ENCODE data around the gene PMEPA1. TPM values are rescaled to one million over a fixed set of nuclear protein-coding genes. Genes with fewer than 3 reads are reported as not detected.
A peak's percentile ranks its signal among the peaks of the same experiment; 100 is the strongest.

Gene PMEPA1
- total RNA-seq, 2 experiments from 2014 or later = 15.7 to 18.0 TPM

DNA sequence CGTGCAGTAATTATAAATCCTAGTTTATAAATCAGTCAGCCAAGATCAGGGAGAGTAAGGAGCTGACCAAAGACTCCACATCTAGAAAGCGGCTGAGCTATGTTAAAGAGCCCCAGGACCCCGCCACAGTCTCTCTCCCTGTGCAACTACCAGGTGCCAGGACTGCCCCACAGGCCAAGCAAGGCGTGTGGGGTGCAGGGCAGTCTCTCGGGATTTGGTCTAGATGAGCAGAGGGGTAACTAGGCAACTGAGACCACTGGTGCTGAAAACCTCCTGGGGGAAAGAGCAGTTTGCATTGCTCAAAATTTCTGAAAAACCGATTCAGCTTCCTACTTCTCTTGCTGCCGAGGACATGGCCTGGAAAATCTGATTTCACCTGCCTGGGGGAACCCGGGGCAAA is 10.4 kb downstream of the PMEPA1 start:
- Mint-ChIP-seq H3K4me3 (no peak overlapping the region), H3K27ac (no peak overlapping the region), H3K36me3 (ENCODE audit: low read depth) (no peaks in the 10 kb centered on the region), H3K4me1 (ENCODE audit: low read depth) (peaks cover 17% of the 10 kb centered on the region), H3K9me3 (no peaks in the 10 kb centered on the region), H3K27me3 (no peaks in the 10 kb centered on the region)
- H3K9me3 ChIP-seq (ENCODE audit: control insufficient read depth in 1 of 2, insufficient read depth in 1 of 2, low read length in 2 of 2) = no peaks in the 10 kb centered on the region
- ATAC-seq (ENCODE audit: poor library complexity) (no peak), DNase-seq (no peak)
- intact Hi-C loops (cut with DNase I, micrococcal nuclease) = no loop called here
- H3K4me3 ChIP-seq (ENCODE audit: low read length) = no peak overlapping the region
- no peaks in the 10 kb centered on the region for H3K36me3 ChIP-seq (ENCODE audit: insufficient read depth, low read length)
- H3K4me1 ChIP-seq (ENCODE audit: insufficient read depth, low read length) = no peaks in the 10 kb centered on the region
- POLR2A ChIA-PET = interaction anchor here (2.1 kb wide), 1 partner anchor 11 kb away, joined by 11 read pairs; the partner anchor contains the start of gene PMEPA1
- CTCF ChIA-PET = interaction anchor here (1.8 kb wide), 1 partner anchor 10 kb away, joined by 7 read pairs; the partner anchor contains the start of gene PMEPA1
- no peak overlapping the region for H3K27ac ChIP-seq (ENCODE audit: low read depth in 1 of 2, low read length in 2 of 2)
- H3K27me3 ChIP-seq (ENCODE audit: control insufficient read depth in 1 of 2, insufficient read depth in 2 of 2, low read length in 2 of 2) = no peaks in the 10 kb centered on the region
- TF ChIP-seq, protein P1, sequence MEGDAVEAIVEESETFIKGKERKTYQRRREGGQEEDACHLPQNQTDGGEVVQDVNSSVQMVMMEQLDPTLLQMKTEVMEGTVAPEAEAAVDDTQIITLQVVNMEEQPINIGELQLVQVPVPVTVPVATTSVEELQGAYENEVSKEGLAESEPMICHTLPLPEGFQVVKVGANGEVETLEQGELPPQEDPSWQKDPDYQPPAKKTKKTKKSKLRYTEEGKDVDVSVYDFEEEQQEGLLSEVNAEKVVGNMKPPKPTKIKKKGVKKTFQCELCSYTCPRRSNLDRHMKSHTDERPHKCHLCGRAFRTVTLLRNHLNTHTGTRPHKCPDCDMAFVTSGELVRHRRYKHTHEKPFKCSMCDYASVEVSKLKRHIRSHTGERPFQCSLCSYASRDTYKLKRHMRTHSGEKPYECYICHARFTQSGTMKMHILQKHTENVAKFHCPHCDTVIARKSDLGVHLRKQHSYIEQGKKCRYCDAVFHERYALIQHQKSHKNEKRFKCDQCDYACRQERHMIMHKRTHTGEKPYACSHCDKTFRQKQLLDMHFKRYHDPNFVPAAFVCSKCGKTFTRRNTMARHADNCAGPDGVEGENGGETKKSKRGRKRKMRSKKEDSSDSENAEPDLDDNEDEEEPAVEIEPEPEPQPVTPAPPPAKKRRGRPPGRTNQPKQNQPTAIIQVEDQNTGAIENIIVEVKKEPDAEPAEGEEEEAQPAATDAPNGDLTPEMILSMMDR (IDR thresholded peaks at IDR 0.05) = no peak

DNA sequence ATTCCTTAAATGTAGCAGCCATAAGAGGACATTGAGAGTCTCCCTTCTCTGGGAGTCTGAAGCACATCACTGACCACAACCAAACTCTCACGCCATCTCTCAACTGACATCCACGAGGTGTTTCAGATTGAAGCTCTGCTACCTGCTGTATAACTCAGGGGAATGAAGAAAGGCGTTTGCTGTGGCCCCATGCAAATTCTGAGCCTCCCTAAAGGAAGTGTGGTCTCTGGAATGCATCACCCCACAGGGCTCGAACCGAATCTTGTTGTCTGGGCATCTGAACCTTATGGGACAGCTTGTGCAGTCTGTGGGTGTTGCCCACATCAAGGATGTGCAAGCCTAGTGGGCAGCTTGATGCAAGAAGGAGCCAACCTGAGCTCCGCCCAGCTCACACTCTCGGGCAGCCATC is 10.9 kb downstream of the PMEPA1 start:
- ATAC-seq (ENCODE audit: poor library complexity) (no peak), DNase-seq (no peak)
- Mint-ChIP-seq H3K4me1 (ENCODE audit: low read depth) (peaks cover 17% of the 10 kb centered on the region), H3K4me3 (no peak overlapping the region), H3K27ac (no peak overlapping the region), H3K36me3 (ENCODE audit: low read depth) (no peaks in the 10 kb centered on the region), H3K9me3 (no peaks in the 10 kb centered on the region), H3K27me3 (no peaks in the 10 kb centered on the region)
- Histone ChIP-seq H3K27ac (ENCODE audit: low read depth in 1 of 2, low read length in 2 of 2) (no peak overlapping the region), H3K4me1 (ENCODE audit: insufficient read depth, low read length) (no peaks in the 10 kb centered on the region), H3K4me3 (ENCODE audit: low read length) (no peak overlapping the region), H3K27me3 (ENCODE audit: control insufficient read depth in 1 of 2, insufficient read depth in 2 of 2, low read length in 2 of 2) (no peaks in the 10 kb centered on the region), H3K9me3 (ENCODE audit: control insufficient read depth in 1 of 2, insufficient read depth in 1 of 2, low read length in 2 of 2) (no peaks in the 10 kb centered on the region), H3K36me3 (ENCODE audit: insufficient read depth, low read length) (no peaks in the 10 kb centered on the region)
- ChIA-PET CTCF (interaction anchor here (1.8 kb wide), 1 partner anchor 11 kb away, joined by 7 read pairs; the partner anchor contains the start of gene PMEPA1), POLR2A (interaction anchor here (2.1 kb wide), 1 partner anchor 11 kb away, joined by 11 read pairs; the partner anchor contains the start of gene PMEPA1)
- intact Hi-C loops (cut with DNase I, micrococcal nuclease) = no loop called here
- TF ChIP-seq, protein P1 (IDR thresholded peaks at IDR 0.05) = no peak

GRCh38 chr20:57698116-57698866 is 11.5 kb downstream of the PMEPA1 start:
- intact Hi-C loops (cut with DNase I, micrococcal nuclease) = no loop called here
- POLR2A ChIA-PET = interaction anchor here (2.1 kb wide), 1 partner anchor 12 kb away, joined by 11 read pairs; the partner anchor contains the start of gene PMEPA1
- Histone ChIP-seq H3K4me1 (ENCODE audit: insufficient read depth, low read length) (no peaks in the 10 kb centered on the region), H3K27ac (ENCODE audit: low read depth in 1 of 2, low read length in 2 of 2) (no peak overlapping the region), H3K4me3 (ENCODE audit: low read length) (no peak overlapping the region), H3K9me3 (ENCODE audit: control insufficient read depth in 1 of 2, insufficient read depth in 1 of 2, low read length in 2 of 2) (no peaks in the 10 kb centered on the region), H3K27me3 (ENCODE audit: control insufficient read depth in 1 of 2, insufficient read depth in 2 of 2, low read length in 2 of 2) (no peaks in the 10 kb centered on the region), H3K36me3 (ENCODE audit: insufficient read depth, low read length) (no peaks in the 10 kb centered on the region)
- Mint-ChIP-seq H3K27me3 (no peaks in the 10 kb centered on the region), H3K27ac (no peak overlapping the region), H3K4me3 (no peak overlapping the region), H3K36me3 (ENCODE audit: low read depth) (no peaks in the 10 kb centered on the region), H3K9me3 (no peaks in the 10 kb centered on the region), H3K4me1 (ENCODE audit: low read depth) (peaks cover 17% of the 10 kb centered on the region)
- ATAC-seq (ENCODE audit: poor library complexity) = peak; percentile 63
- CTCF ChIA-PET = interaction anchor here (0.7 to 1.8 kb wide), 3 partner anchors 11 to 300 kb away, joined by 3 to 9 read pairs (median 7); partner anchors contain the start of gene PMEPA1
- DNase-seq = peak in 11 of 14 experiments; percentile 20 to 67 (median 43)
- TF ChIP-seq, protein P1 (IDR thresholded peaks at IDR 0.05) = no peak

Measured in CD4-positive, alpha-beta T cell (primary cell).